ENCODE data around the gene ADAMTSL2. TPM values are rescaled to one million over a fixed set of nuclear protein-coding genes. Genes with fewer than 3 reads are reported as not detected.

The ADAMTSL2 gene
- total RNA-seq, 1 donor from 2014 or later = 2.0 TPM

DNA sequence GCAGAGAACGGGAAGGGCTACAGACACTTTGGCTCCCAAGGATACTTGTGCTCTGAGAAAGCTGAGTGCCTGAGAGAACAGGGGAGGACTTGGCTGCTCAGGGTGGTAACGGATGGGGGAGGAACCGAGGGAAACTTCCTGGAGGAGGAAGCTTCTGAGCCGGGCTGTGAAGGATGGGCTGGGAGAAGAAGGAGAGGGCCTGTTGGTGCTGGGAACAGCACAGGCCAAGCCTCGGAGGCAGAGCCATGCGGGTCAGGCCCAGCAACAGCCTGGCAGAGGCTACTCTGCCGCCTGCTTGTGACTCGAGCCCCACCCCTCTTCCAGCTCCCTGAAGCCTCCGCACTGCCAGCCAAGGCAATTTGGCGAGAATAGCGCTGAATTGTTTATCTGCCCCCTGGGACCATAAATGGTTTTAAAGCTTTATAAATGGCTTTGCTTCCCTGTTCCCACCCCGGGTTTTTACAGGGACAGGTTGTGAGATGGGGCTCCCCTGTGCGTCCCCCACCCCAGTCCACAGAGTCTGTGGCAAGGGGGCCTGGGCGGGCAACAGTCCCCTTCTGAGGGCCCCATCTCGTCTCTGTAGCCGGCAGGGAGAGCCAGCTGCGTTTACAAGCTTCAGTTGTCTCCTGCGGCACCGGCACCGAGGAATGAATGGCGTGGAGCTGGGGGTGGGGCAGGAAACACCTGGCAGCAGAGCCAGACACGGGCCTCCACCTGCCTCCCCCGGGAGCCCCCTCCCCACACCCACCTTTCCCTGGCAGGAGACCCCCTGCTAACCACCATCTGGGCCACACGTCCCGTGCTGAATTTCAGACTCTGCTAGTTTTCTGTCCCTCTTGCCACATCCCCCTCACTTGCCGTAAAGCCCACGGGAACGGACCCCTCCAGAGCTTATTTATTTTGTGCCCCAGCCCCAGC lies 50.3 kb downstream of the ADAMTSL2 start:
- Histone ChIP-seq H3K4me1 (peaks cover 26% of the 10 kb centered on the region), H3K4me3 (no peak overlapping the region), H3K27me3 (peaks cover 5% of the 10 kb centered on the region), H3K27ac (no peak overlapping the region), H3K36me3 (no peaks in the 10 kb centered on the region), H3K9me3 (no peaks in the 10 kb centered on the region)
- intact Hi-C loops (cut with DNase I) = no loop called here
- no peak for DNase-seq (ENCODE audit: extremely low spot score in 2 of 2)
- TF ChIP-seq POLR2A (IDR thresholded peaks at IDR 0.05) (no peak), CTCF (IDR thresholded peaks at IDR 0.05) (no peak), POLR2AphosphoS5 (IDR thresholded peaks at IDR 0.05; ENCODE audit: insufficient read depth in 1 of 2, low read depth in 1 of 2) (no peak)

- peaks cover 26% of the 10 kb centered on the region for H3K4me1 ChIP-seq
- H3K27ac ChIP-seq = no peak overlapping the region
- peaks cover 5% of the 10 kb centered on the region for H3K27me3 ChIP-seq
- H3K36me3 ChIP-seq = no peaks in the 10 kb centered on the region
- H3K4me3 ChIP-seq = no peak overlapping the region
- H3K9me3 ChIP-seq = no peaks in the 10 kb centered on the region
- intact Hi-C loops (cut with DNase I) = no loop called here
- no peak for TF ChIP-seq POLR2A (IDR thresholded peaks at IDR 0.05)
- TF ChIP-seq POLR2AphosphoS5 (IDR thresholded peaks at IDR 0.05; ENCODE audit: insufficient read depth in 1 of 2, low read depth in 1 of 2) = no peak
- DNase-seq (ENCODE audit: extremely low spot score in 2 of 2) = no peak
These were observed 51.2 kb downstream of the ADAMTSL2 start for GRCh38 chr9:133585481-133586351.

GRCh38 chr9:133587051-133587450 lies 52.5 kb downstream of the ADAMTSL2 start:
- Histone ChIP-seq H3K4me1 (peaks cover 24% of the 10 kb centered on the region), H3K27me3 (peaks cover 5% of the 10 kb centered on the region), H3K27ac (no peak overlapping the region), H3K4me3 (no peak overlapping the region), H3K36me3 (no peaks in the 10 kb centered on the region), H3K9me3 (no peaks in the 10 kb centered on the region)
- intact Hi-C loops (cut with DNase I) = no loop called here
- no peak for DNase-seq (ENCODE audit: extremely low spot score in 2 of 2)
- TF ChIP-seq POLR2A (IDR thresholded peaks at IDR 0.05) = no peak
- no peak for TF ChIP-seq POLR2AphosphoS5 (IDR thresholded peaks at IDR 0.05; ENCODE audit: insufficient read depth in 1 of 2, low read depth in 1 of 2)
- TF ChIP-seq CTCF (IDR thresholded peaks at IDR 0.05) = no peak

DNA sequence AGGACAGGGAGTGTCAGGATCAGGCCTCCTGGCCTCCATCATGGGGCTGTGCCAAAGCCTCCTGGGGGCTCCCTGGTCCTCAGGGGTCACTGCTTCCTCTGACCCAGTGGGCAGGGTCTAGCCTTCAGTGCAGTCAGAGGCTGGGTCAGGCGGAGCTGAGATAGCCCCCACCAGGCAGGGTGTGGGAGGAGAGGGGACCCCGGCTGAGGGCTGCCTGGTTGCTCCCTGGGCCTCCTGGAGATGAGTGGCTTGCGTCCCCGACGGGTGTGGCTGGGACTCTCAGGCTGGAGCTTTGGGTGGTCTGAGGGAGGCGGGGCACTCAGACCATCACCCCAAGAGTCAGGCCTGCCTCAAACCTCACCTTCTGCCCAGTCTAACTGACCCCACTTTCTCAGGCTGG lies 53.0 kb downstream of the ADAMTSL2 start:
- TF ChIP-seq CTCF (IDR thresholded peaks at IDR 0.05) = no peak
- TF ChIP-seq POLR2AphosphoS5 (IDR thresholded peaks at IDR 0.05; ENCODE audit: insufficient read depth in 1 of 2, low read depth in 1 of 2) = no peak
- H3K36me3 ChIP-seq = no peaks in the 10 kb centered on the region
- no peak for DNase-seq (ENCODE audit: extremely low spot score in 2 of 2)
- H3K4me3 ChIP-seq = no peak overlapping the region
- H3K4me1 ChIP-seq = peaks cover 20% of the 10 kb centered on the region
- no peak overlapping the region for H3K27ac ChIP-seq
- peaks cover 5% of the 10 kb centered on the region for H3K27me3 ChIP-seq
- no peaks in the 10 kb centered on the region for H3K9me3 ChIP-seq
- intact Hi-C loops (cut with DNase I) = no loop called here

DNA sequence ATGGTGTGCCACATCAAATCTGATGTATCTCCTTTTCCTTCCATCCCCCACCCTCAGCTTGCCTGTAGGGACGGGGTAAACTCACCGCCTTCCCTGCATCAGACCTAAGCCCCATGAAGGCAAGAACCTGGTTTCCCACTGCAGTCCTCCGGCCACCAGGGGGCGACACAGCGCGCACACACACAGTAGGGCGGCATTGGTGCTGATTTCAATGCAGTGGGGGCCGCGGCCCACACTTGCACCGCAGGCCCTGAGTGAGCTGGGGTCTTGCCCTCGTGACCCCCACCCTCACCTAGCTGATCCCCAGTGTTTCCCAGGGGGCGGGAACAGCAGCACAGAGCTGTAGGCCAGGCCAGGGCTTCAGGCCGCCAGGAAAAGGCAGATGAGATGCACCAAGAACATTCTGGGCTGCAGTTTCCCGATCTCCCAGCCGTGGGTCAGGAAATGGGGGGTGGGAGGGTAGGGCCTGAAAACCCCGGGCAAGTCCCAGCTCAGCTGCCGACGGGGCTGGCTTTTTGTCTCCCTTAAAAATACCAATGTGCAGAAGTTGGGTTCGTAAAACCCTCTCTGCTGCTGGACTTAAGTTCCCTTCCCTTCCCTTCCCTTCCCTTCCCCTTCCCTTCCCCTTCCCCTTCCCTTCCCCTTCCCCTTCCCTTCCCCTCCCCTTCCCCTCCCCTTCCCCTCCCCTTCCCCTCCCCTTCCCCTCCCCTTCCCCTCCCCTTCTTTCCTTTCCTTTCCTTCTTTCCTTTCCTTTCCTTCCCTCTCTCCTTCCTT lies 55.1 kb downstream of the ADAMTSL2 start:
- no peaks in the 10 kb centered on the region for H3K9me3 ChIP-seq
- DNase-seq (ENCODE audit: extremely low spot score in 2 of 2) = no peak
- H3K4me1 ChIP-seq = peaks cover 16% of the 10 kb centered on the region
- no peak overlapping the region for H3K27ac ChIP-seq
- peaks cover 5% of the 10 kb centered on the region for H3K27me3 ChIP-seq
- intact Hi-C loops (cut with DNase I) = no loop called here
- H3K36me3 ChIP-seq = no peaks in the 10 kb centered on the region
- no peak overlapping the region for H3K4me3 ChIP-seq
- TF ChIP-seq POLR2AphosphoS5 (IDR thresholded peaks at IDR 0.05; ENCODE audit: insufficient read depth in 1 of 2, low read depth in 1 of 2) (no peak), POLR2A (IDR thresholded peaks at IDR 0.05) (no peak), CTCF (IDR thresholded peaks at IDR 0.05) (no peak)

All from vagina (tissue), 2 donors.